HPDE6-E6E7 (cell line): ENCODE results near the gene TRIL.

Experiments used
- DNase-seq: peaks from one replicate; pipeline ENCODE4 v3.0.0; 2011; ENCODE audit warnings: missing footprints; ENCODE audit errors: extremely low spot score

Gene TRIL

GRCh38 chr7:28940741-28941384, 17.3 kb downstream of the TRIL start:
- DNase-seq, result no peak

GRCh38 chr7:28939844-28940544, 18.1 kb downstream of the TRIL start:
- DNase-seq, result no peak

- no peak for DNase-seq
Observed at GRCh38 chr7:28939367-28939766, 18.8 kb downstream of the TRIL start.

- no peak for DNase-seq
Observed at GRCh38 chr7:28937619-28938018, 20.5 kb downstream of the TRIL start.

- DNase-seq, result no peak
Observed at GRCh38 chr7:28937103-28937502, 21.0 kb downstream of the TRIL start.

- DNase-seq, result no peak
Observed at GRCh38 chr7:28933846-28934320, 24.2 kb downstream of the TRIL start.

GRCh38 chr7:28931565-28931964, 26.6 kb downstream of the TRIL start:
- no peak for DNase-seq

GRCh38 chr7:28926871-28927597, 31.1 kb downstream of the TRIL start:
- peak; percentile 63 for DNase-seq

- DNase-seq, result no peak
Observed at GRCh38 chr7:28922624-28923331, 35.4 kb downstream of the TRIL start.

- DNase-seq, result peak; percentile 51
Observed at GRCh38 chr7:28921822-28922221, 36.3 kb downstream of the TRIL start.

- DNase-seq, result no peak
Observed at GRCh38 chr7:28920424-28920823, 37.7 kb downstream of the TRIL start.

GRCh38 chr7:28919510-28919909, 38.6 kb downstream of the TRIL start:
- DNase-seq, result no peak

GRCh38 chr7:28908775-28909174, 49.4 kb downstream of the TRIL start:
- DNase-seq, result no peak

- DNase-seq, result no peak
Observed at GRCh38 chr7:28905464-28905863, 52.7 kb downstream of the TRIL start.

- DNase-seq, result no peak
Observed at GRCh38 chr7:28904578-28905048, 53.5 kb downstream of the TRIL start.

GRCh38 chr7:28903730-28904577, 54.2 kb downstream of the TRIL start:
- no peak for DNase-seq
